Measurements from ENCODE around the gene ZFYVE28. TPM values are rescaled to one million over a fixed set of nuclear protein-coding genes. Genes with fewer than 3 reads are reported as not detected.

ZFYVE28 gene
- polyA plus RNA-seq, 1 of the 3 experiments (the other 2 are of a cell fraction) = 3.2 TPM

- 83% methylated on average over 6 of the region's 6 CpGs for WGBS (ENCODE audit: low lambda C conversion rate)
- Histone ChIP-seq H4K20me1 (ENCODE audit: insufficient read depth) (no peaks in the 10 kb centered on the region), H3K4me1 (ENCODE audit: control insufficient read depth in 1 of 2, insufficient read depth in 2 of 2, low read depth in 1 of 2, low read length in 1 of 2) (no peaks in the 10 kb centered on the region), H3F3A (replicated peaks; ENCODE audit: insufficient read depth) (no peaks in the 10 kb centered on the region), H2AFZ (ENCODE audit: low read depth) (no peak overlapping the region), H3K4me3 (ENCODE audit: low read depth in 2 of 2, low read length in 1 of 2) (no peak overlapping the region), H3K27ac (ENCODE audit: low read depth in 2 of 2, low read length in 1 of 2) (no peak overlapping the region), H3K36me3 (replicated peaks in 1 of 2; ENCODE audit: control insufficient read depth in 1 of 2, insufficient read depth in 2 of 2, low read length in 1 of 2) (no peaks in the 10 kb centered on the region), H3K9me3 (no peaks in the 10 kb centered on the region), H3K9me2 (no peaks in the 10 kb centered on the region), H3K9ac (no peak overlapping the region), H3K4me2 (no peak overlapping the region), H3K79me2 (ENCODE audit: insufficient read depth) (no peaks in the 10 kb centered on the region), H3K27me3 (ENCODE audit: insufficient read depth) (no peaks in the 10 kb centered on the region; the same call in 1 of the 2 replicates)
- POLR2A ChIA-PET = no interaction called here
- TF ChIP-seq JUND (IDR thresholded peaks at IDR 0.05) (no peak), RXRA (IDR thresholded peaks at IDR 0.05; ENCODE audit: borderline replicate concordance, low read depth) (no peak), RFX5 (IDR thresholded peaks at IDR 0.05; ENCODE audit: low read length) (no peak), FOXJ3 (CRISPR knock-in tag; IDR thresholded peaks at IDR 0.05) (no peak), RCOR1 (IDR thresholded peaks at IDR 0.05; ENCODE audit: low read length) (no peak), GABPA (IDR thresholded peaks at IDR 0.05; ENCODE audit: low read depth) (no peak), FOSL2 (IDR thresholded peaks at IDR 0.05; ENCODE audit: borderline replicate concordance, low read depth) (no peak)
- TF ChIP-seq, protein P1, sequence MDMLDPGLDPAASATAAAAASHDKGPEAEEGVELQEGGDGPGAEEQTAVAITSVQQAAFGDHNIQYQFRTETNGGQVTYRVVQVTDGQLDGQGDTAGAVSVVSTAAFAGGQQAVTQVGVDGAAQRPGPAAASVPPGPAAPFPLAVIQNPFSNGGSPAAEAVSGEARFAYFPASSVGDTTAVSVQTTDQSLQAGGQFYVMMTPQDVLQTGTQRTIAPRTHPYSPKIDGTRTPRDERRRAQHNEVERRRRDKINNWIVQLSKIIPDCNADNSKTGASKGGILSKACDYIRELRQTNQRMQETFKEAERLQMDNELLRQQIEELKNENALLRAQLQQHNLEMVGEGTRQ (IDR thresholded peaks at IDR 0.05; ENCODE audit: borderline replicate concordance, low read depth, low read length) = no peak
- CTCF ChIA-PET = no interaction called here
- DNase-seq = no peak
Measured at GRCh38 chr4:2445571-2445970, 27.1 kb upstream of the ZFYVE28 start.

- no peaks in the 10 kb centered on the region for H3K9me2 ChIP-seq
- H3K79me2 ChIP-seq (ENCODE audit: insufficient read depth) = no peaks in the 10 kb centered on the region
- H3K36me3 ChIP-seq (replicated peaks in 1 of 2; ENCODE audit: control insufficient read depth in 1 of 2, insufficient read depth in 2 of 2, low read length in 1 of 2) = no peaks in the 10 kb centered on the region
- no peak overlapping the region for H2AFZ ChIP-seq (ENCODE audit: low read depth)
- H3K27me3 ChIP-seq (ENCODE audit: insufficient read depth) = no peaks in the 10 kb centered on the region; the same call in 1 of the 2 replicates
- no peaks in the 10 kb centered on the region for H3K4me1 ChIP-seq (ENCODE audit: control insufficient read depth in 1 of 2, insufficient read depth in 2 of 2, low read depth in 1 of 2, low read length in 1 of 2)
- DNase-seq = no peak
- no peak overlapping the region for H3K4me2 ChIP-seq
- H3K4me3 ChIP-seq (ENCODE audit: low read depth in 2 of 2, low read length in 1 of 2) = no peak overlapping the region
- H3K27ac ChIP-seq (ENCODE audit: low read depth in 2 of 2, low read length in 1 of 2) = no peak overlapping the region
- H4K20me1 ChIP-seq (ENCODE audit: insufficient read depth) = no peaks in the 10 kb centered on the region
- H3K9ac ChIP-seq = no peak overlapping the region
- no peaks in the 10 kb centered on the region for H3F3A ChIP-seq (replicated peaks; ENCODE audit: insufficient read depth)
- ChIA-PET POLR2A (no interaction called here), CTCF (interaction anchor here (0.9 to 1.5 kb wide), 4 partner anchors 14 to 225 kb away, joined by 3 to 6 read pairs (median 3); no protein-coding TSS in a partner anchor)
- 90% methylated on average over 6 of the region's 9 CpGs for WGBS (ENCODE audit: low lambda C conversion rate)
- TF ChIP-seq TCF12 (IDR thresholded peaks at IDR 0.05) = no peak
- H3K9me3 ChIP-seq = no peaks in the 10 kb centered on the region
Measured at GRCh38 chr4:2445130-2445529, 26.7 kb upstream of the ZFYVE28 start.

DNA sequence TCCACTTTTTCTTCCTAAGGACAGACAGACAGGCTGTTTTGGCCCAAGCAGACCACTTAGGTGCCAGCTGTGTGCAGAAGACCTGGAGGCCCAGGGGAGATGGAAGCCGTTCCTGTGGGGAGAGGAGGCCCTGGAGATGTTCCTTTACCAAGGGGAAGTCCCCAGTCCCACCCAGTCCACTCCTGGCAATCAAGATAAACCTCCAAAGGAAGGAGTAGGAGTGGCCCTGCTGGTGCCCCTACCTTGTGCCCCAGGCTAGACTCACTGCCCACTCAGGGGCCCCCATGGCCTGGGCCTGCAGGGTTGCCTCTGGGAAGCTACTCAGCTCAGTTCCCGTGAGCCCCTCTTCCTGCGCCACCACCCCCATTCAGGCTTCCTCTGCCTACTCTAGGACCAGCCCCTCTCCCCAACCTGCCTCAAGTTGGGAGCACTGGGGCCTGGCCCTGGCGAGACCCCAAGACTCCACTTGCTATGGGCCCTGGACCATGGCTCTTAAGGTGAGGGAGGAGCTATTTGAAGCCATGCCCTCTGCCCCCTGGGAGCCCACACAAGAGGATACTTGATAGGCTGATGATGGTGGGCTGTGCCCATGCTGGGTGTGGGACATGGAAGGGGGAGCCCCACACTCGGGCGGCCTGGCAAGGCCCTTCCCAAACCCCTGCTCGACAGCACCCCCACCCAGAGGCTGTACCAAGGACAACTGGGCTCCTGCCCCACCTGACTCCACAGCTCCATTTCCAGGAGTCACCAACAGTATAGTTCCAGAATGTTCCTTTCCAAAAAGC is 25.7 kb upstream of the ZFYVE28 start:
- Histone ChIP-seq H3K79me2 (ENCODE audit: insufficient read depth) (no peaks in the 10 kb centered on the region), H3K27ac (ENCODE audit: low read depth in 2 of 2, low read length in 1 of 2) (no peak overlapping the region), H3K36me3 (replicated peaks in 1 of 2; ENCODE audit: control insufficient read depth in 1 of 2, insufficient read depth in 2 of 2, low read length in 1 of 2) (no peaks in the 10 kb centered on the region), H3K9ac (no peak overlapping the region), H3F3A (replicated peaks; ENCODE audit: insufficient read depth) (no peaks in the 10 kb centered on the region), H3K4me2 (no peak overlapping the region), H3K9me3 (no peaks in the 10 kb centered on the region), H3K4me3 (ENCODE audit: low read depth in 2 of 2, low read length in 1 of 2) (no peak overlapping the region), H3K9me2 (no peaks in the 10 kb centered on the region), H4K20me1 (ENCODE audit: insufficient read depth) (no peaks in the 10 kb centered on the region), H3K27me3 (ENCODE audit: insufficient read depth) (no peaks in the 10 kb centered on the region; the same call in 1 of the 2 replicates), H3K4me1 (ENCODE audit: control insufficient read depth in 1 of 2, insufficient read depth in 2 of 2, low read depth in 1 of 2, low read length in 1 of 2) (no peaks in the 10 kb centered on the region), H2AFZ (ENCODE audit: low read depth) (no peak overlapping the region)
- no peak for DNase-seq
- 82% methylated on average over 3 of the region's 7 CpGs for WGBS (ENCODE audit: low lambda C conversion rate)
- CTCF ChIA-PET = interaction anchor here (0.7 to 2.9 kb wide), 7 partner anchors 15 to 224 kb away, joined by 3 to 9 read pairs (median 3); no protein-coding TSS in a partner anchor
- POLR2A ChIA-PET = no interaction called here
- TF ChIP-seq TEAD4 (IDR thresholded peaks at IDR 0.05; ENCODE audit: borderline replicate concordance, insufficient read depth) = no peak
- TF ChIP-seq FOXJ3 (CRISPR knock-in tag; IDR thresholded peaks at IDR 0.05) = no peak
- no peak for TF ChIP-seq GATA2 (CRISPR knock-in tag; IDR thresholded peaks at IDR 0.05)
- TF ChIP-seq, protein P2, sequence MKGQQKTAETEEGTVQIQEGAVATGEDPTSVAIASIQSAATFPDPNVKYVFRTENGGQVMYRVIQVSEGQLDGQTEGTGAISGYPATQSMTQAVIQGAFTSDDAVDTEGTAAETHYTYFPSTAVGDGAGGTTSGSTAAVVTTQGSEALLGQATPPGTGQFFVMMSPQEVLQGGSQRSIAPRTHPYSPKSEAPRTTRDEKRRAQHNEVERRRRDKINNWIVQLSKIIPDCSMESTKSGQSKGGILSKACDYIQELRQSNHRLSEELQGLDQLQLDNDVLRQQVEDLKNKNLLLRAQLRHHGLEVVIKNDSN (IDR thresholded peaks at IDR 0.05; ENCODE audit: borderline replicate concordance, low read depth) = no peak
- TF ChIP-seq NRF1 (IDR thresholded peaks at IDR 0.05; ENCODE audit: low read depth, low read length) = no peak
- TF ChIP-seq REST (IDR thresholded peaks at IDR 0.05; ENCODE audit: low read depth, low read length) = no peak

Data from SK-N-SH (cell line).